ENCODE data around the gene PBRM1. TPM values are rescaled to one million over a fixed set of nuclear protein-coding genes. Genes with fewer than 3 reads are reported as not detected.

PBRM1 gene
- polyA plus RNA-seq, 1 experiment, result 40.6 TPM

- Histone ChIP-seq H3K9me3 (ENCODE audit: control insufficient read depth, insufficient read depth, low read length) (no peaks in the 10 kb centered on the region; the same call in 1 of the 2 replicates), H3K27ac (ENCODE audit: low read depth, low read length) (no peak overlapping the region), H3K4me3 (ENCODE audit: low read depth, low read length) (no peak overlapping the region), H3K27me3 (ENCODE audit: control insufficient read depth, insufficient read depth, low read length) (no peaks in the 10 kb centered on the region)
- CTCF ChIA-PET, result no interaction called here
- no peak for TF ChIP-seq CTCF (IDR thresholded peaks at IDR 0.05; ENCODE audit: low read depth, low read length)
- POLR2A ChIA-PET, result no interaction called here
- no peak for DNase-seq (ENCODE audit: low read depth, low spot score)
Measured at GRCh38 chr3:52503788-52504424, 181.8 kb downstream of the PBRM1 start.

- Histone ChIP-seq H3K27ac (ENCODE audit: low read depth, low read length) (no peak overlapping the region), H3K4me3 (ENCODE audit: low read depth, low read length) (no peak overlapping the region), H3K9me3 (ENCODE audit: control insufficient read depth, insufficient read depth, low read length) (no peaks in the 10 kb centered on the region; the same call in 1 of the 2 replicates), H3K27me3 (ENCODE audit: control insufficient read depth, insufficient read depth, low read length) (no peaks in the 10 kb centered on the region)
- ChIA-PET POLR2A (interaction anchor here (0.7 kb wide), 1 partner anchor 9 kb away, joined by 3 read pairs; no protein-coding TSS in a partner anchor), CTCF (no interaction called here)
- DNase-seq (ENCODE audit: low read depth, low spot score), result no peak
- TF ChIP-seq CTCF (IDR thresholded peaks at IDR 0.05; ENCODE audit: low read depth, low read length), result no peak
Measured at GRCh38 chr3:52502808-52503350, 182.8 kb downstream of the PBRM1 start.

- no peak for DNase-seq (ENCODE audit: low read depth, low spot score)
- H3K27me3 ChIP-seq (ENCODE audit: control insufficient read depth, insufficient read depth, low read length), result no peaks in the 10 kb centered on the region
- no peak overlapping the region for H3K27ac ChIP-seq (ENCODE audit: low read depth, low read length)
- ChIA-PET POLR2A (interaction anchor here (0.6 kb wide), 1 partner anchor 41 kb away, joined by 6 read pairs; no protein-coding TSS in a partner anchor), CTCF (no interaction called here)
- no peaks in the 10 kb centered on the region; the same call in 1 of the 2 replicates for H3K9me3 ChIP-seq (ENCODE audit: control insufficient read depth, insufficient read depth, low read length)
- no peak overlapping the region for H3K4me3 ChIP-seq (ENCODE audit: low read depth, low read length)
- no peak for TF ChIP-seq CTCF (IDR thresholded peaks at IDR 0.05; ENCODE audit: low read depth, low read length)
Measured at GRCh38 chr3:52502001-52502400, 183.7 kb downstream of the PBRM1 start.

- no peak for TF ChIP-seq CTCF (IDR thresholded peaks at IDR 0.05; ENCODE audit: low read depth, low read length)
- Histone ChIP-seq H3K27ac (ENCODE audit: low read depth, low read length) (no peak overlapping the region), H3K9me3 (ENCODE audit: control insufficient read depth, insufficient read depth, low read length) (no peaks in the 10 kb centered on the region; the same call in 1 of the 2 replicates), H3K4me3 (ENCODE audit: low read depth, low read length) (no peak overlapping the region), H3K27me3 (ENCODE audit: control insufficient read depth, insufficient read depth, low read length) (no peaks in the 10 kb centered on the region)
- no peak for DNase-seq (ENCODE audit: low read depth, low spot score)
- ChIA-PET CTCF (no interaction called here), POLR2A (no interaction called here)
Measured at GRCh38 chr3:52501046-52501445, 184.7 kb downstream of the PBRM1 start.
